Stimulated activated CD8-positive, alpha-beta memory T cell treated with anti-CD3 and anti-CD28 coated beads, Interleukin-15, amount 100 ng/mL, for 48 hours (primary cell): Measurements from ENCODE around the gene APBA3.

Experiments used
- DNase-seq, 2 donors: peaks; one replicate each; pipeline ENCODE4 v3.0.0-alpha.2; 2020; ENCODE audit warnings: low read depth in 2 of 2

APBA3 gene

GRCh38 chr19:3761382-3762129 is at the start of gene APBA3:
Gene APBA3 (minus strand): TSS chr19:3761692. CDS start chr19:3760264, 1,428 bp downstream.
- DNase-seq: peak; percentile 91 to 95

- no peak for DNase-seq
Observed at GRCh38 chr19:3810708-3811355, 49.3 kb upstream of the APBA3 start.

GRCh38 chr19:3809881-3810707 is 48.6 kb upstream of the APBA3 start:
- no peak for DNase-seq

- DNase-seq: no peak
Observed at GRCh38 chr19:3808420-3809143, 47.1 kb upstream of the APBA3 start.

- DNase-seq: no peak
Observed at GRCh38 chr19:3807574-3808354, 46.3 kb upstream of the APBA3 start.

GRCh38 chr19:3807131-3807480 is 45.6 kb upstream of the APBA3 start:
- DNase-seq: no peak

- no peak for DNase-seq
Observed at GRCh38 chr19:3805859-3806258, 44.4 kb upstream of the APBA3 start.

GRCh38 chr19:3804429-3804828 is 42.9 kb upstream of the APBA3 start:
- DNase-seq: no peak

GRCh38 chr19:3803986-3804385 is 42.5 kb upstream of the APBA3 start:
- DNase-seq: no peak

GRCh38 chr19:3803114-3803888 is 41.8 kb upstream of the APBA3 start:
- no peak for DNase-seq

GRCh38 chr19:3801412-3802096 is 40.1 kb upstream of the APBA3 start:
- DNase-seq: peak in 1 of 2 donors; percentile 45

GRCh38 chr19:3800996-3801395 is 39.5 kb upstream of the APBA3 start:
- no peak for DNase-seq

- DNase-seq: no peak
Observed at GRCh38 chr19:3798137-3798536, 36.6 kb upstream of the APBA3 start.

- no peak for DNase-seq
Observed at GRCh38 chr19:3796358-3796757, 34.9 kb upstream of the APBA3 start.

- no peak for DNase-seq
Observed at GRCh38 chr19:3793799-3794198, 32.3 kb upstream of the APBA3 start.

GRCh38 chr19:3792114-3792513 is 30.6 kb upstream of the APBA3 start:
- no peak for DNase-seq

GRCh38 chr19:3790941-3791340 is 29.4 kb upstream of the APBA3 start:
- no peak for DNase-seq

GRCh38 chr19:3790209-3790734 is 28.8 kb upstream of the APBA3 start:
- DNase-seq: no peak

- DNase-seq: no peak
Observed at GRCh38 chr19:3788996-3789778, 27.7 kb upstream of the APBA3 start.
